Anterior cingulate cortex (tissue), 58 donors: ENCODE data around the gene CDK9.

Source experiments
- DNase-seq, 58 donors: peaks; one replicate each; lab custom pipeline; 2025; lab: John Stamatoyannopoulos, UW

Gene CDK9

DNA sequence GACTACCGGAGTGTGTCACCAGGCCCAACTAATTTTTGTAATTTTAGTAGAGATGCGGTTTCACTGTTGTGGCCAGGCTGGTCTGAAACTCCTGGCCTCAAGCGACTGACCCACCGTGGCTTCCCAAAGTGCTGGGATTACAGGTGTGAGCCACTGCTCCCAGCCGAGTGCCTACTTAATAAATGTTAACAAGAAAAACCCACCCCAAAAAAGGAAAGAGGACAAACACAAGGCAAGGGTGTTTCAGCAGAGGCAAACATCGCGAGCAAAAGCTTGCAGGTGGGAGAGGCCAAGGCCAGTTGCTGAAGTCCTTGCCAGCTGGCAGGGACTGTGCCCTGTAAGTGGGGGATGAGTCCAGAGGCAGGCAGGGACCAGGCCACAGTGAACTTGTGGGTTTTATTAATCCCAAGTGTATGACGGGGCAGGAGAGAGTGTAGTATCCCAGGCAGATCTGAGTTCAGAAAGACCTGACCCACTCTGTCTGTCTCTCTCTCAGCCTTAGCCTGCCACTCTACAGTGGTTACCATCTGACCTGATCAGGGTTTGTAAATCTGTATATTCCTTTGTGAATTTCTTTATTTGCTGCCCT is 10.5 kb downstream of the CDK9 start:
- no peak for DNase-seq

DNA sequence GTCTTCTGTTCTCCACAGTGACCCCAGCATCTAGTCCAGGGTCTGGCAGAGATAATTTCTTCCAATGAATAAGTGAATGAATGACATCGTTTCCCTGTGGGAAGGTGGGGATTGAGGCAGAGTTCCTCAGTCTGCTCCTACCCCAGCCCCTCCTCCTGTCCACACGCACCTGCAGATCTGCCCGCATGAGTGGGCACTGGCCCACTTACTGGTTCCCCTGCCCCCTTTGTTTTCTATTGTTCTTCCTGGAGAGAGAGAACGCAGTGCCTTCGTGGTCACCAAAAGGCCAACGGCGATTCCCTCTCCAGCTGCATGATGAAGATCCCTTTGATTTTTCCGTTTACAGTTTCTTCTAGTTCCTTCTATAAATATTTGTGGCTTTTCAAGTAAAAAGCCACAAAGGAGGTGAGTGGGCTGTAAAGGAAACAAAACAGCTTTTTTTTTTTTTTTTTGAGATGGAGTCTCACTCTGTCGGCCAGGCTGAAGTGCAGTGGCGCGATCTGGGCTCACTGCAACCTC is 11.1 kb downstream of the CDK9 start:
- DNase-seq = no peak

DNA sequence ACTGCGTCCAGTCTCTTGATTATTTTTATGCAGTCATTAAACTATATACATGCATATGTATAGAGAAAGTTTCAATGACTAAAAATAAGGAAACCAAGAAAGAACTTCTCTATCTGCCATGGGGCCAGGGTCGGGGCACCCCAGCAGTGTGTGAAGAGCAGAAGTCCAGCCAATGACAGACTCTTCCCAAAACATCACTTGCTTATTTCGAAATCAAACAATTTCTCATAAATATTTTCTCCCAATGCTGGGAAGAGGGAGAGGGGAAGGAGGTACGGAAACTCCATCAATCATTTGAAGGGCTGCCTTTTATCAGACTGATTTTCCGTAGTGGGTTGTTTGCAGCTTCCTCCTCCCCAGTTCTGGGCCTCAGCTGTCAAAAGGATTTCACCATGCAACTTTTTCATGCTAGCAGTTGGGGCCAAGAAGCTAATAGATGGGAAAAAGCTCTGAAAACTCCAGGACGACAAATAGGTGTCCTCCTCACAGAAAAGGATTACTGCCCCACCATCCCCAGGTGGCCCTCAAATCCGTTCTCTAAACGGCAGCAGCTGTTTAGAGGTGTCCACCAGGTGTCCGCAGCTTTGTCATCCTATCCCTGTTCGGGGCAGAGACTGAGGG is 16.2 kb downstream of the CDK9 start:
- peak in 1 of 58 donors; percentile 53 for DNase-seq

GRCh38 chr9:127802576-127803443 is 17.0 kb downstream of the CDK9 start, which contains the start of gene FPGS:
Gene FPGS, plus strand, starts transcription at chr9:127802882. Its CDS starts 43 bp downstream, at chr9:127802925.
- peak; percentile 43 to 94 (median 84) for DNase-seq

DNA sequence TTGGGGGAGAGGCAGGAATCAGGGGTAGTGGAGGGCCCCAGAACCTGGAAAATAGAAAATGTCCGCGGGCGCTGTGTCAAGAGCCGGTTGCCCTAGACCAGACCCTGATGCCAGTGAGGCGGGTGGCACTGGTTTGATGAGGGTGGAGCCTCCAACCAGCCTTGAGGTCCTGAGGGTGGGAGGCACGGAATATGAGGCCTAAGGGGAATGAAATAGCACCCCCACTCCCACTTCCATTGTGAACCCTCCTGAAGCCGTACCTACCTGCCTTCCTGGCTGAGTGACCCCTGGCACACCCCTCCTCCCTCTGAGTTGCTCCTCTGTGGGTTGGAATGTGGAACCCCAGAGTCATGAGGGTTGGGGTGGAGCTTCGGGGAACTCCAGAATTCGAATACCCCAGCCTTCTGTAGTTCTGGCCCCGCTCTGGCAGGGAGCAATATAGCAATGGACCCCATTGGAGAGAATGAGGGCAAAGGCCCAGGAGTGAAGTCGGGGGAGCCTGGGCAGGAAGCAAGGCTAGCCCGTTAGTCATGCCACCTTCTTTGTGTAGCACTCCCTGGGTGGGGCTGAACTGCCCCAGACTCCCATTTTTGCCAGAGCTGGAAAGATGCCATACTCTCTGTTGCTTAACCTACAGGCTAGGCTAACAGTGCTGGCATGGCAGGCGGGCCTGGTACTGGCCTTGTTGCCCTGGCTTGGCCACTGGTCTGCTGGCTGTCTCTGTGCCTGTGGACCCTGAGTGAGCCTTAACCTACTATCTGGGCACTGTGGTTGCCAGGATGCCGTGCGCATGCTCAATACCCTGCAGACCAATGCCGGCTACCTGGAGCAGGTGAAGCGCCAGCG is 17.9 kb downstream of the CDK9 start:
- no peak for DNase-seq

DNA sequence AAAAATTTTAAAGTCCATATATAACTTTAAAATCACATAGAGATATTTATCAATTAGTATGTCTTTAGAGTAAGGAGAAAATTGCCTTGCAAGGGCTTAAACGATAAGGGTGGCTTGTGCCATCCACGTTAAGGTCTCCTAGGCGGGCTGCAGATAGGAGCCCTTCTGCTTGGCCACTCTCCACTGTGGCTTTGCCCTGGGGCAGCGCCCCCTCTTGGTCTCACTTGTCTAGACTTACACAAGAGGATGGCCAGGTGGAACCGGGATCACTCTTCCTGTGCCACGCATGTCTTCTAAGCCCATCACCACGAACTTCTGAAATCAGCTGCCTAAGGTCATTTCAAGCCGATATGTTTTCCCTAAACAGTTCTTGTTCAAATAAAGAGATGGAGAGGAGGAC is 19.8 kb downstream of the CDK9 start:
- no peak for DNase-seq

- no peak for DNase-seq
Observed at GRCh38 chr9:127806871-127807270, 21.0 kb downstream of the CDK9 start.

DNA sequence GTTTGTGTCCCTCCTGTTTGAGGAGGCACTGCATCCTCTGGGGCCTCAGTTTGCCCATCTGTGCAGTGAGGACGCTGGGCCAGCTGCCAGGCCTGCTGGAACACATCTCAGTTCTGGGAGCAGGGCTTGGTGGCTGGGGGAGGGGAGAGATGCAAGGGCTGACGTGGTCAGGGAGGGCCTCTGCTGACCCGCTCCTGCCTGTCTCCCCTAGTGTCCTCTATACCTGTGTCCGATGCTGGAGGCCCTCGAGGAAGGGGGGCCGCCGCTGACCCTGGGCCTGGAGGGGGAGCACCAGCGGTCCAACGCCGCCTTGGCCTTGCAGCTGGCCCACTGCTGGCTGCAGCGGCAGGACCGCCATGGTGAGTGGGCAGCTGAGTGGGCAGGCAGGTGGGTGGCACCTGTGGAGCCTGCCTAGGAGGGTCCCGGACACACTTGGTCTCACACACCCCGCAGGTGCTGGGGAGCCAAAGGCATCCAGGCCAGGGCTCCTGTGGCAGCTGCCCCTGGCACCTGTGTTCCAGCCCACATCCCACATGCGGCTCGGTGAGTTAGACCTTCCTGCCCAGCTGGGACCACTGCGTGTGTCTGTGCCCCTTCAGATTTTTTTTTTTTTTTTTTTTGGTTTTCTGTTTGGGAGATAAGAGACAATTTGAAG is 22.6 kb downstream of the CDK9 start:
- no peak for DNase-seq

DNA sequence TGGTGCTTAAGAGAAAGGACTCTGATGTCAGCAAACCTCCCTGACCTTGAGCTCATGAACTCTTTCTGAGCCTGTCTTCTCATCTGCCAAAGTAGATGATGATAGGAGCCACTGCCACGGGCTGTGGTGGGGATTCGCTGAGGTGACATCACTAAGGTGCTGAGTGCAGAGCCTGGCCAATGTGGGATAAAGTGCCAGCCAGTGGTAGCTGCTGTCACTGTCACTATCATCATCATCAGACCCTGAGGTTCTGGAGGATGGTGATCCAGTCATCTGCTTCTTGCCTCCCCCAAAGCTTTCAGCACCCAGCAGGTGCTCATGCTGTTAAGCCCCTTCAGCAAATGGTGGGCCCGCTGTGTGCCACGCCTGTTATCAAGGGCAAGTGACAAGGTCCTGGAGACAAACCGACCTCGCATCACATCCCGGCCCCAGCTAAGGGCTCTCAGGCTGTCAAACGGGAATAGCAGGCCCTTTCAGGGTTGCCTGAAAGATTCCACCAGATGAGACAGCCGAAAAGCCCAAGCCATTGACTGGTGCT is 23.2 kb downstream of the CDK9 start:
- no peak for DNase-seq

- DNase-seq = no peak
Observed at GRCh38 chr9:127809540-127810377, 23.9 kb downstream of the CDK9 start.

DNA sequence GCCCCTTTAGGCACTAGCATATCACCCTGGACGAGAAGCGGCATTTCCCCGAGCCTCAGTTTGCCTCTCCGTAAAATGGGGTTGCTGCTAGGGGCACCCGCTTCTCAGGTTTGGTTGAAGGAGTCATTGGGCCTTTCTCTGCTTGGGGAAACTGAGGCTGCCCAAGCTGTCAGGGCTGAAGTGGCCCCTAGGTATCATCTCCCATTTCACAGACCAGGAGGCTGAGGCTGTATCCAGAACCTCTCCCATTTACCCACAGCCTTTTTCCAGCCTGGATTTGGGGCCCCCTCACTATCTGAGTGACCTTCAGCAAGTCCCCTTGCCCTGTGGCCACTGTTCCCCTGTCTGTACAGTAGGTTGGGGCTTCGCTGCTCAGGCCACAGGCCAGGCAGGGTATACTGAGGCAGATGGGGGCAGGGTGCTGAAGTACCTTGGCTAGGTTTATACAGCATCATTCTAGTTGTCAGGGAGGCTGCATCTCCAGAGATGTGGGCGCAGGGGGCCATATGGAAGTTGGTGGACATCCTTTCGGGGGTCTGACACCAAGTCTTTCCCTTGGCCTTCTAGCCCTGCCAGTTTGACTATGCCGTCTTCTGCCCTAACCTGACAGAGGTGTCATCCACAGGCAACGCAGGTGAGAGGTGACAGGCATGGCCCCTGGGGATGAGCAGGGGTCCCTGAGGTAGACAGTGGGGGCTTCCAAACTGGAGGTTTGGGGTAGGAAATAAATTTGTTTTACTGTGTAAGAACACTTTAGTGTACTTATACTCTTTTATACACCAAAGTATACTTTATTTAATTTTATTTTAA is 24.7 kb downstream of the CDK9 start:
- DNase-seq = no peak

- no peak for DNase-seq
Observed at GRCh38 chr9:127812011-127812410, 26.2 kb downstream of the CDK9 start.

DNA sequence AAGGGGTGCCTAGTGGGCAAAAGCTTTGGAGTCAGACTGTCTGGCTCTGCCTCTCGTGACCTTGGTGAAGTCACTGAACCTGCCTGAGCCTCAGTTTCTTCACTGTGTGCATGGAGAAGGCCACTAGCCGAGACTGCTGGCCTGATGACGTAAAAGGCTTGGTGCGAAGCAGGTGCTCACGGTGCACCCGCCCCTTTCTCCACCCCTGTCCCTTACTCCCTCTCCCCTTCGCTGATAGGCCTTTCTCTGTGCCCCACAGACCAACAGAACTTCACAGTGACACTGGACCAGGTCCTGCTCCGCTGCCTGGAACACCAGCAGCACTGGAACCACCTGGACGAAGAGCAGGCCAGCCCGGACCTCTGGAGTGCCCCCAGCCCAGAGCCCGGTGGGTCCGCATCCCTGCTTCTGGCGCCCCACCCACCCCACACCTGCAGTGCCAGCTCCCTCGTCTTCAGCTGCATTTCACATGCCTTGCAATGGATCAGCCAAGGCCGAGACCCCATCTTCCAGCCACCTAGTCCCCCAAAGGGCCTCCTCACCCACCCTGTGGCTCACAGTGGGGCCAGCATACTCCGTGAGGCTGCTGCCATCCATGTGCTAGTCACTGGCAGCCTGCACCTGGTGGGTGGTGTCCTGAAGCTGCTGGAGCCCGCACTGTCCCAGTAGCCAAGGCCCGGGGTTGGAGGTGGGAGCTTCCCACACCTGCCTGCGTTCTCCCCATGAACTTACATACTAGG is 27.3 kb downstream of the CDK9 start:
- DNase-seq = no peak

GRCh38 chr9:127813686-127814226 is 27.9 kb downstream of the CDK9 start:
- DNase-seq = no peak

DNA sequence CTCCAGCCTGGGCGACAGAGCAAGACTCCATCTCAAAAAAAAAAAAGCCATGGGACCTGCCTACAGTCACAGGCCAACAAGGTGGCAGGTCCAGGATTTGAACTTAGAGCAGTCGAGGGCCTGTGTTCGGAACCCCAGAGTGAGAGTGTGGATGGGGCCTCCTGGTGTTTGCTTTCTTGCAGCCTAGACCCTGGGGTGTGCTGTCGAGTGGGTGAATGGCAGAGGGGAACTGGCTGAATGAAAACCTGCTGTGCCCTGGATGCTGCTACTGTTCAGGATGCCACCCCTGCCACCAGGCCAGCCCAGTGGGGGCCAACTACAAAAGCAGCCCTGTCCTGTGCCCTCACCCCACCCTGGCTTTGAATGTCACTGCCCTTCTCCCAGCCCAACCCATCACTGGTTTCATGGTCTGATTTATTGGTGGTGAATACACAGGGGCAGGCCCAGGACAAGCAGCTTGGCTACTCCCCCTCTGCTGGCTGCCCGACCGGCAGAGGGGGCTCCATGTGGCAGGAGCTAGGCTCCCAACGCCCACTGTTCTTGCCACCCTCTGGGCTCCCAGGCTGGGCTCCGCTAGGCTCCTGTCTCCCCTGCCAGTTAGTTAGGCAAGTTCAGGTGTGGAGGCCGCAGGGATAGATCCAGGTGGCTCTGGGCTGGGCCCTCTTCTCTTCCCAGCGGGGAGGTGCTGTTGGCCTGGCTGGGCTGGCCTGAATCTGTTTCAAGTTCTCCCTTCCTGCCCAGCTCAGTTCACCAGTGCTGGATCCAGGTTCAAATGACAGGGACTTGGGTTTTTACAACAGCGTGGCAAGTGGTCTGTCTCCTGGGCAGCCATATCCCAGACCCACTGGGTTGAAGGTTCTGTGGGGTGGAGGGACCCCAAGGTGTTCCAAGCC is 29.0 kb downstream of the CDK9 start:
- no peak for DNase-seq
